Measurements from ENCODE around the gene HYAL2.

Gene HYAL2

GRCh38 chr3:50276762-50277101, 45.8 kb downstream of the HYAL2 start:
- in situ Hi-C loops (cut with HindIII; ENCODE audit: low pct_ligation_motif_present, low sequenced_read_pairs), result no loop called here
- no peak overlapping the region for H3K27ac ChIP-seq
- H3K36me3 ChIP-seq (replicated peaks), result no peaks in the 10 kb centered on the region
- peaks cover 26% of the 10 kb centered on the region for H3K27me3 ChIP-seq (replicated peaks)
- no peak for TF ChIP-seq CTCF (IDR thresholded peaks at IDR 0.05; ENCODE audit: low read depth, low read length, missing control alignments)
- no peak overlapping the region for H3K4me3 ChIP-seq (ENCODE audit: low read depth, low read length)
- no peak for DNase-seq

- no peak for DNase-seq
- Histone ChIP-seq H3K27ac (no peak overlapping the region), H3K27me3 (replicated peaks) (peaks cover 26% of the 10 kb centered on the region), H3K4me3 (ENCODE audit: low read depth, low read length) (no peak overlapping the region), H3K36me3 (replicated peaks) (no peaks in the 10 kb centered on the region)
- no peak for TF ChIP-seq CTCF (IDR thresholded peaks at IDR 0.05; ENCODE audit: low read depth, low read length, missing control alignments)
- in situ Hi-C loops (cut with HindIII; ENCODE audit: low pct_ligation_motif_present, low sequenced_read_pairs), result no loop called here
These were observed 46.4 kb downstream of the HYAL2 start for GRCh38 chr3:50275996-50276761.

GRCh38 chr3:50275141-50275995, 47.2 kb downstream of the HYAL2 start:
- Histone ChIP-seq H3K27me3 (replicated peaks) (peaks cover 26% of the 10 kb centered on the region), H3K4me3 (ENCODE audit: low read depth, low read length) (no peak overlapping the region), H3K27ac (no peak overlapping the region), H3K36me3 (replicated peaks) (no peaks in the 10 kb centered on the region)
- in situ Hi-C loops (cut with HindIII; ENCODE audit: low pct_ligation_motif_present, low sequenced_read_pairs), result no loop called here
- no peak for TF ChIP-seq CTCF (IDR thresholded peaks at IDR 0.05; ENCODE audit: low read depth, low read length, missing control alignments)
- no peak for DNase-seq

GRCh38 chr3:50274371-50275104, 48.0 kb downstream of the HYAL2 start:
- H3K27ac ChIP-seq, result no peak overlapping the region
- in situ Hi-C loops (cut with HindIII; ENCODE audit: low pct_ligation_motif_present, low sequenced_read_pairs), result no loop called here
- H3K27me3 ChIP-seq (replicated peaks), result peaks cover 26% of the 10 kb centered on the region
- peak; percentile 87 for TF ChIP-seq CTCF (IDR thresholded peaks at IDR 0.05; ENCODE audit: low read depth, low read length, missing control alignments)
- H3K4me3 ChIP-seq (ENCODE audit: low read depth, low read length), result no peak overlapping the region
- H3K36me3 ChIP-seq (replicated peaks), result no peaks in the 10 kb centered on the region
- no peak for DNase-seq

- no peak overlapping the region for H3K27ac ChIP-seq
- H3K4me3 ChIP-seq (ENCODE audit: low read depth, low read length), result no peak overlapping the region
- TF ChIP-seq CTCF (IDR thresholded peaks at IDR 0.05; ENCODE audit: low read depth, low read length, missing control alignments), result no peak
- H3K27me3 ChIP-seq (replicated peaks), result peaks cover 26% of the 10 kb centered on the region
- H3K36me3 ChIP-seq (replicated peaks), result no peaks in the 10 kb centered on the region
- in situ Hi-C loops (cut with HindIII; ENCODE audit: low pct_ligation_motif_present, low sequenced_read_pairs), result no loop called here
- no peak for DNase-seq
These were observed 48.9 kb downstream of the HYAL2 start for GRCh38 chr3:50273689-50274065.
